ENCODE results near the gene ARRB2.

DNA sequence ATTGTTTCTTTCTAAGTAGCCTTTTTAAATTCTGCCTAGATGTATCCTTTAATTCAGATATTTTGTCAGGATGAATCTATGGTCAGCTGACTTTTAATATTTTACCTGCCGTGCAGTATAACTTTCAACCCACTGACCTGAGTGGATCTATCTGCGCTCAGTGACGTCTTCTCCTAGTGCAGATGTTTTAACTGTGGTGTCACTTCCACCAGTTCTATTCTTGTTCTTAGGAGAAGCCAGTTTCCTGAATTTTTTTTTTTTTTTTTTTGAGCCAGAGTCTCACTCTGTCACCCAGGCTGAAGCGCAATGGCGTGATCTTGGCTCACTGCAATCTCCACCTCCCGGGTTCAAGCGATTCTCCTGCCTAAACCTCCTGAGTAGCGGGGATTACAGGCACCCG lies 56.3 kb downstream of the ARRB2 start:
- TF ChIP-seq, protein P1, sequence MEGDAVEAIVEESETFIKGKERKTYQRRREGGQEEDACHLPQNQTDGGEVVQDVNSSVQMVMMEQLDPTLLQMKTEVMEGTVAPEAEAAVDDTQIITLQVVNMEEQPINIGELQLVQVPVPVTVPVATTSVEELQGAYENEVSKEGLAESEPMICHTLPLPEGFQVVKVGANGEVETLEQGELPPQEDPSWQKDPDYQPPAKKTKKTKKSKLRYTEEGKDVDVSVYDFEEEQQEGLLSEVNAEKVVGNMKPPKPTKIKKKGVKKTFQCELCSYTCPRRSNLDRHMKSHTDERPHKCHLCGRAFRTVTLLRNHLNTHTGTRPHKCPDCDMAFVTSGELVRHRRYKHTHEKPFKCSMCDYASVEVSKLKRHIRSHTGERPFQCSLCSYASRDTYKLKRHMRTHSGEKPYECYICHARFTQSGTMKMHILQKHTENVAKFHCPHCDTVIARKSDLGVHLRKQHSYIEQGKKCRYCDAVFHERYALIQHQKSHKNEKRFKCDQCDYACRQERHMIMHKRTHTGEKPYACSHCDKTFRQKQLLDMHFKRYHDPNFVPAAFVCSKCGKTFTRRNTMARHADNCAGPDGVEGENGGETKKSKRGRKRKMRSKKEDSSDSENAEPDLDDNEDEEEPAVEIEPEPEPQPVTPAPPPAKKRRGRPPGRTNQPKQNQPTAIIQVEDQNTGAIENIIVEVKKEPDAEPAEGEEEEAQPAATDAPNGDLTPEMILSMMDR (IDR thresholded peaks at IDR 0.05): no peak
- TF ChIP-seq PHF8 (IDR thresholded peaks at IDR 0.05; ENCODE audit: borderline replicate concordance, low read depth): no peak
- TF ChIP-seq CEBPB (IDR thresholded peaks at IDR 0.05): no peak
- TF ChIP-seq HDAC2 (IDR thresholded peaks at IDR 0.05): no peak
- TF ChIP-seq CHD2 (IDR thresholded peaks at IDR 0.05; ENCODE audit: low read length, partially characterized antibody): no peak
- no peak for TF ChIP-seq SMC3 (IDR thresholded peaks at IDR 0.05)
- TF ChIP-seq POLR2A (IDR thresholded peaks at IDR 0.05; ENCODE audit: low read length): no peak
- TF ChIP-seq, protein P2, sequence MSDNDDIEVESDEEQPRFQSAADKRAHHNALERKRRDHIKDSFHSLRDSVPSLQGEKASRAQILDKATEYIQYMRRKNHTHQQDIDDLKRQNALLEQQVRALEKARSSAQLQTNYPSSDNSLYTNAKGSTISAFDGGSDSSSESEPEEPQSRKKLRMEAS (IDR thresholded peaks at IDR 0.05): no peak
- TF ChIP-seq RFX5 (IDR thresholded peaks at IDR 0.05): no peak
- no peak for TF ChIP-seq HMGXB4 (CRISPR knock-in tag; IDR thresholded peaks at IDR 0.05; ENCODE audit: borderline replicate concordance)
- TF ChIP-seq RAD21 (conservative IDR thresholded peaks at IDR 0.05 in 1 of 2, IDR thresholded peaks at IDR 0.05 in 1 of 2): no peak
- TF ChIP-seq CHD4 (IDR thresholded peaks at IDR 0.05; ENCODE audit: borderline replicate concordance): no peak
- no peak for TF ChIP-seq E2F6 (IDR thresholded peaks at IDR 0.05; ENCODE audit: borderline replicate concordance, low read depth)
- no peak for TF ChIP-seq ZSCAN20 (CRISPR knock-in tag; IDR thresholded peaks at IDR 0.05)
